Suprapubic skin (tissue), 4 donors: ENCODE data around the gene AARS1. TPM values are rescaled to one million over a fixed set of nuclear protein-coding genes. Genes with fewer than 3 reads are reported as not detected.
"Not testable (repeated sequence)": the region's sequence is repeated elsewhere in the genome, so short reads cannot be mapped to it uniquely, and the experiment has no call there.

Experiments used
- DNase-seq, 2 donors: peaks; one replicate each; pipeline ENCODE4 v3.0.0-alpha.2; 2019; ENCODE audit warnings: low spot score in 2 of 2
- H3K27ac ChIP-seq: fragments of 200-600 bp; sonication (generic); one replicate; pipeline ENCODE4 v1.5.1; 2019
- H3K27me3 ChIP-seq: fragments of 200-600 bp; sonication (generic); one replicate; pipeline ENCODE4 v1.5.1; 2019
- H3K36me3 ChIP-seq: fragments of 200-600 bp; sonication (generic); one replicate; pipeline ENCODE4 v1.5.1; 2019
- H3K4me1 ChIP-seq: fragments of 200-600 bp; sonication (generic); one replicate; pipeline ENCODE4 v1.5.1; 2019
- H3K4me3 ChIP-seq: fragments of 200-600 bp; sonication (generic); one replicate; pipeline ENCODE4 v1.5.1; 2019; ENCODE audit warnings: mild to moderate bottlenecking
- H3K9me3 ChIP-seq: fragments of 200-600 bp; sonication (generic); one replicate; pipeline ENCODE4 v1.5.1; 2019
- EP300 ChIP-seq: sonication (generic); formaldehyde crosslinking; IDR thresholded peaks from one replicate; pipeline ENCODE4 v1.6.1; 2017; ENCODE audit warnings: antibody characterized with exemption
- POLR2A ChIP-seq, 2 donors: fragments of 450-650 bp; IDR thresholded peaks; one replicate each; pipeline ENCODE4 v1.6.1; 2017; ENCODE audit warnings: antibody characterized with exemption in 2 of 2, mild to moderate bottlenecking in 2 of 2, moderate library complexity in 2 of 2
- POLR2AphosphoS5 ChIP-seq, 3 donors: sonication (generic); formaldehyde crosslinking; IDR thresholded peaks; one replicate each; pipeline ENCODE4 v1.6.1; 2017; ENCODE audit warnings: antibody characterized with exemption in 3 of 3
- WGBS: methylation state at CpG from one replicate; pipeline ENCODE4 v1.1.5; 2018; 5-methylcytosine and 5-hydroxymethylcytosine counted together
- total RNA-seq, 4 donors: library from RNA; depleted of rRNA; stranded (reverse); fragments of >200 nt; gene quantifications; one replicate each; pipeline ENCODE4 v1.1.0, GENCODE V29; 2016
- TF ChIP-seq, protein P1 (sequence below), 2 donors: fragments of 200-600 bp in 1 of 2; fragments of 450-650 bp in 1 of 2; sonication (generic) in 1 of 2; IDR thresholded peaks; one replicate each; pipeline ENCODE4 v1.5.1; 2016 to 2019; ENCODE audit warnings: antibody characterized with exemption in 2 of 2, mild to moderate bottlenecking in 1 of 2, moderate library complexity in 1 of 2

AARS1 gene
- total RNA-seq, 4 donors from 2014 or later, result 35.4 to 56.2 (median 38.6) TPM

DNA sequence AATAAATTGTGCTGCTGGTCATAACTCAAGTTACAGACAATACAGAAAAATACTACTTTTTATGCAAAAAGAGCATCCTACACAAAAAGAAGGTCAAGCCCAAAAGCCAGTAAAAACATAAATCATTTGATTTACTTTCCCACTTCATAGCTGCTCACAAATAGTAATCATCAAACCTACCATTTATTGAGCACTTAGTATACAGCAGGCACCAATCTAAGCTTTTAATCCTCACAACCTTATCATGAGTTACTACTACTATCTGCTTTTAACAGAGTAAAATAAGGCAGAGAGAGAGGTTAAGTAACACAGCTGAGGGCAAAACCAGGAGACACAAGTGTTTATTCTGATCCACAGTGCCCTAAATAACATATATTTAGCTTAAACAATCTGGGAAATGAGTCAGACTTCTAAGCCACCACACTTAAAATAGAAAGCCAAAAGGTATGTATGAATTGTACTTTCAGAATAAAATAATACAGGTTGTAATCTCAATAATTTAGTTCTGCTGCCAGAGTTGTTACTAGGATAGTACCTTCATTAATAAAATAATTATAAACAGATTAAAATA is 1.7 kb upstream of the AARS1 start:
- Histone ChIP-seq H3K27me3 (no peaks in the 10 kb centered on the region), H3K36me3 (no peaks in the 10 kb centered on the region), H3K27ac (no peak overlapping the region), H3K4me3 (no peak overlapping the region), H3K9me3 (no peaks in the 10 kb centered on the region), H3K4me1 (peaks cover 11% of the 10 kb centered on the region)
- no peak for TF ChIP-seq EP300
- TF ChIP-seq POLR2AphosphoS5 (IDR thresholded peaks at IDR 0.05), result no peak
- no peak for TF ChIP-seq POLR2A (IDR thresholded peaks at IDR 0.05)
- TF ChIP-seq, protein P1, sequence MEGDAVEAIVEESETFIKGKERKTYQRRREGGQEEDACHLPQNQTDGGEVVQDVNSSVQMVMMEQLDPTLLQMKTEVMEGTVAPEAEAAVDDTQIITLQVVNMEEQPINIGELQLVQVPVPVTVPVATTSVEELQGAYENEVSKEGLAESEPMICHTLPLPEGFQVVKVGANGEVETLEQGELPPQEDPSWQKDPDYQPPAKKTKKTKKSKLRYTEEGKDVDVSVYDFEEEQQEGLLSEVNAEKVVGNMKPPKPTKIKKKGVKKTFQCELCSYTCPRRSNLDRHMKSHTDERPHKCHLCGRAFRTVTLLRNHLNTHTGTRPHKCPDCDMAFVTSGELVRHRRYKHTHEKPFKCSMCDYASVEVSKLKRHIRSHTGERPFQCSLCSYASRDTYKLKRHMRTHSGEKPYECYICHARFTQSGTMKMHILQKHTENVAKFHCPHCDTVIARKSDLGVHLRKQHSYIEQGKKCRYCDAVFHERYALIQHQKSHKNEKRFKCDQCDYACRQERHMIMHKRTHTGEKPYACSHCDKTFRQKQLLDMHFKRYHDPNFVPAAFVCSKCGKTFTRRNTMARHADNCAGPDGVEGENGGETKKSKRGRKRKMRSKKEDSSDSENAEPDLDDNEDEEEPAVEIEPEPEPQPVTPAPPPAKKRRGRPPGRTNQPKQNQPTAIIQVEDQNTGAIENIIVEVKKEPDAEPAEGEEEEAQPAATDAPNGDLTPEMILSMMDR (IDR thresholded peaks at IDR 0.05), result no peak
- no peak for DNase-seq

DNA sequence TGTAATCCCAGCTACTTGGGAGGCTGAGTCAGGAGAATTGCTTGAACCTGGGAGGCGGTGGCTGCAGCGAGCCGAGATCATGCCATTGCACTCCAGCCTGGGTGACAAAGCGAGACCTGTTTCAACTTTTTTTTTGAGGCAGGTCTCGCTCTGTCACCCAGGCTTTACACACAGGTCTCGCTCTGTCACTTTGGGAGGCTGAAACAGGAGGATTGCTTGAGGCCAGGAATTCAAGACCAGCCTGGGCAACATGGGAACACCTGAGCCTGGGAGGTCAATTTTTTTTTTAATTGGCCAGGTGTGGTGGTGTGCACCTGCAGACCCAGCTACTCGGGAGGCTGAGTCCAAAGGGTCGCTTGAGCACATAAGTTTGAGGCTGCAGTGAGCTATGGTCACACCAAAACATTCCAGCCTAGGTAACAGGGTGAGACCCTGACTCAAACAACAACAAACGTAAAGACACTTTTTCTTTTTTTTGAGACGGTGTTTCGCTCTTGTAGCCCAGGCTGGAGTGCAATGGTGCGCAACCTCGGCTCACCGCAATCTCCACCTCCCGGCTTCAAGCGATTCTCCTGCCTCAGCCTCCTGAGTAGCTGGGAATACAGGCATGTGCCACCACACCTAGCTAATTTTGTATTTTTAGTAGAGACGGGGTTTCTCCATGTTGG is 1.9 kb downstream of the AARS1 start:
- H3K27ac ChIP-seq, H3K27me3 ChIP-seq, H3K9me3 ChIP-seq, DNase-seq: not testable (repeated sequence)
- Histone ChIP-seq H3K36me3 (peaks cover 13% of the 10 kb centered on the region), H3K4me1 (peaks cover 11% of the 10 kb centered on the region), H3K4me3 (peak overlapping the region; percentile 82)
- 96% methylated on average over 17 of the region's 17 CpGs for WGBS

DNA sequence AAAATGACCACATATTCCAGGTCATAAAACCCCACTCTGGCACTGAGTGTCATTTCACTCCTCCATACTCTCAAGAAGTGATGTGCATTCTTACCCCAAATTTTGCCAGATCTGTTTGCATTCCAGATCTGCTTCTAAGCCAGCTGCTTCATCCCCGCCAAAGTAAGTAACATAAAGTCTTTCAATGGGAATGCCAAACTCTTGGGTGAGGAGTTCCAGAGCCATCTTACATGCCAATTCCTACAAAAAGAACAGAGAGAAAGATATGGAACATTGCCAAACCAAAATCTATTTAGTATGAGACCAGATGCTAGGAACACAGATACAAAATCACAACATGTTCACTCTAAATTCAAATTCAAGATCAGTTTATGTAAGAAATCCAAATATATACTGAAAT is 12.9 kb downstream of the AARS1 start:
- peaks cover 98% of the 10 kb centered on the region for H3K36me3 ChIP-seq
- DNase-seq, result no peak
- TF ChIP-seq EP300 (no peak), POLR2A (IDR thresholded peaks at IDR 0.05) (no peak), POLR2AphosphoS5 (IDR thresholded peaks at IDR 0.05) (no peak)
- TF ChIP-seq, protein P1 (IDR thresholded peaks at IDR 0.05), result no peak
- WGBS, result 89% methylated on average over 1 of the region's 1 CpG
- no peaks in the 10 kb centered on the region for H3K27me3 ChIP-seq
- H3K27ac ChIP-seq, result no peak overlapping the region
- no peaks in the 10 kb centered on the region for H3K4me1 ChIP-seq
- no peaks in the 10 kb centered on the region for H3K9me3 ChIP-seq
- H3K4me3 ChIP-seq, result no peak overlapping the region

DNA sequence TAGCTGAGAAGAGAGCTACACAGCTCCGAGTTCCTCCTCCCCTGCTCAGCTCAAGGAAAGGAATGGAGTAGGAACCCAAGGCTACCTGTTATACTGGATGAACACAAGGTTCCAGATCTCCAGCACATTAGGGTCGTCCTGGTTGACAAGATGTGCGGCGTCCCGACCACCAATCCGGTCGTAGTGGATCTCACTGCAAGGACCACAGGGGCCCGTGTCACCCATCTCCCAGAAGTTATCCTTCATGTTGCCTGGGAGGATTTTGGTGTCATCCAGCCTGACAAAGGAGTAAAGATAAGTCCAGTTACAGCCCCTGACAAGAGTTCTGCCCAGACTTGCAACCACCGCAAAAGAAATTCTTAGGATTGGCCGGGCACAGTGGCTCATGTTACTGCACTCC is 17.6 kb downstream of the AARS1 start:
- Histone ChIP-seq H3K4me1 (no peaks in the 10 kb centered on the region), H3K4me3 (no peak overlapping the region), H3K27ac (no peak overlapping the region), H3K27me3 (no peaks in the 10 kb centered on the region), H3K36me3 (peaks cover 97% of the 10 kb centered on the region), H3K9me3 (no peaks in the 10 kb centered on the region)
- no peak for TF ChIP-seq EP300
- no peak for TF ChIP-seq POLR2AphosphoS5 (IDR thresholded peaks at IDR 0.05)
- no peak for TF ChIP-seq POLR2A (IDR thresholded peaks at IDR 0.05)
- TF ChIP-seq, protein P1 (IDR thresholded peaks at IDR 0.05), result no peak
- 83% methylated on average over 10 of the region's 10 CpGs for WGBS
- DNase-seq, result no peak

DNA sequence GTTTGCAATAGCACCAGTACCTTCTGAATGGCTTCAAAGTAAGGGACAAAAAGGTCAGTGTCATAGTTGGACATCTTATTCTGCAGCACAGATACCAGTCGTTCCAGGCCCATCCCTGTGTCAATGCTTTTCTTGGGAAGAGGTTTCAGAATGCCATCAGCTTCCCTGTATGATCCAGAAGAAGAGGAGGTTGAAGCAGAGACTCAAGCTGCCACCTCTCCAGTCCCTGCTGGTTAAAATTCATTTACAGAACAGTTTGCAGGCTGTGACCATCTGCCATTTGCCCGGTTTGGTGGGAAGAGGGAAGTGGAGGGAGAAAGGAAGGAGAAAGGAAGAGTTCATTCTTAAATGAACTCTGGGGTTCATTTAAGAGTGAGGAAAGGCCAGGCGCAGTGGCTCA is 19.1 kb downstream of the AARS1 start:
- Histone ChIP-seq H3K36me3 (peaks cover 97% of the 10 kb centered on the region), H3K27me3 (no peaks in the 10 kb centered on the region)
- 92% methylated on average over 3 of the region's 3 CpGs for WGBS

More for the DNA sequence above, 19.1 kb downstream of the AARS1 start:
- TF ChIP-seq, protein P1 (IDR thresholded peaks at IDR 0.05), result no peak
- TF ChIP-seq EP300 (no peak), POLR2A (IDR thresholded peaks at IDR 0.05) (no peak), POLR2AphosphoS5 (IDR thresholded peaks at IDR 0.05) (no peak)
- no peaks in the 10 kb centered on the region for H3K9me3 ChIP-seq
- DNase-seq, result no peak
- H3K4me1 ChIP-seq, result no peaks in the 10 kb centered on the region
- no peak overlapping the region for H3K27ac ChIP-seq
- no peak overlapping the region for H3K4me3 ChIP-seq
